SK-N-SH treated with all-trans-retinoic acid at 6 μM for 48 hours (cell line): ENCODE measurements around the gene CCKAR.

Source experiments
- ATAC-seq: fragments of 200-7000 bp; cut with Tn5 transposase; 3 replicates; pipeline ENCODE4 v1.9.1; 2020; ENCODE audit warnings: mild to moderate bottlenecking, moderate library complexity
- ARNTL ChIP-seq: fragments of 450-650 bp; formaldehyde crosslinking; IDR thresholded peaks from 2 replicates; pipeline ENCODE4 v1.5.0; 2020; ENCODE audit warnings: low read depth, mild to moderate bottlenecking, moderate library complexity, borderline replicate concordance
- BACH2 ChIP-seq: fragments of 250-450 bp; sonication (Bioruptor Pico); IDR thresholded peaks from 2 replicates; pipeline ENCODE4 v1.9.0; 2021; ENCODE audit warnings: mild to moderate bottlenecking, borderline replicate concordance
- CREB5 ChIP-seq: fragments of 250-450 bp; sonication (Bioruptor Pico); IDR thresholded peaks from 2 replicates; pipeline ENCODE4 v1.5.1; 2020; ENCODE audit warnings: low read depth, mild to moderate bottlenecking, moderate library complexity
- CSDC2 ChIP-seq: fragments of 250-450 bp; sonication (Bioruptor Pico); IDR thresholded peaks from 2 replicates; pipeline ENCODE4 v1.5.0; 2020; ENCODE audit warnings: mild to moderate bottlenecking, moderate library complexity
- CSRNP3 ChIP-seq: fragments of 250-450 bp; sonication (Bioruptor Pico); IDR thresholded peaks from 2 replicates; pipeline ENCODE4 v1.5.1; 2021; ENCODE audit warnings: mild to moderate bottlenecking, moderate library complexity
- ESRRG ChIP-seq: fragments of 250-450 bp; sonication (Bioruptor Pico); IDR thresholded peaks from 2 replicates; pipeline ENCODE4 v1.6.1; 2021; ENCODE audit warnings: mild to moderate bottlenecking
- GLIS3 ChIP-seq: fragments of 250-450 bp; sonication (Bioruptor Pico); IDR thresholded peaks from 2 replicates; pipeline ENCODE4 v1.5.0; 2020; ENCODE audit warnings: mild to moderate bottlenecking, moderate library complexity
- ISL1 ChIP-seq: fragments of 250-450 bp; sonication (Bioruptor Pico); IDR thresholded peaks from 2 replicates; pipeline ENCODE4 v2.1.2; 2022; ENCODE audit warnings: mild to moderate bottlenecking, moderate library complexity
- OSR1 ChIP-seq: fragments of 250-450 bp; sonication (Bioruptor Pico); IDR thresholded peaks from 2 replicates; pipeline ENCODE4 v1.8.0; 2022; ENCODE audit warnings: moderate library complexity, mild to moderate bottlenecking, inconsistent platforms
- PATZ1 ChIP-seq: fragments of 250-450 bp; sonication (Bioruptor Pico); IDR thresholded peaks from 2 replicates; pipeline ENCODE4 v1.8.0; 2020; ENCODE audit warnings: mild to moderate bottlenecking, moderate library complexity, borderline replicate concordance
- PPARA ChIP-seq: fragments of 250-450 bp; sonication (Bioruptor Pico); IDR thresholded peaks from 2 replicates; pipeline ENCODE4 v1.5.0; 2020; ENCODE audit warnings: mild to moderate bottlenecking, borderline replicate concordance
- SNAI2 ChIP-seq: fragments of 250-450 bp; sonication (Bioruptor Pico); IDR thresholded peaks from 2 replicates; pipeline ENCODE4 v1.5.0; 2020; ENCODE audit warnings: mild to moderate bottlenecking, moderate library complexity
- TCF4 ChIP-seq: fragments of 250-450 bp; sonication (Bioruptor Pico); IDR thresholded peaks from 2 replicates; pipeline ENCODE4 v1.8.0; 2021; ENCODE audit warnings: mild to moderate bottlenecking, moderate library complexity, borderline replicate concordance
- TSHZ2 ChIP-seq: fragments of 250-450 bp; sonication (Bioruptor Pico); IDR thresholded peaks from 2 replicates; pipeline ENCODE4 v1.5.0; 2020; ENCODE audit warnings: mild to moderate bottlenecking, moderate library complexity
- ZC3H10 ChIP-seq: fragments of 250-450 bp; sonication (Bioruptor Pico); IDR thresholded peaks from 2 replicates; pipeline ENCODE4 v1.5.1; 2021; ENCODE audit warnings: mild to moderate bottlenecking, moderate library complexity
- ZFP3 ChIP-seq: fragments of 250-450 bp; sonication (Bioruptor Pico); IDR thresholded peaks from 2 replicates; pipeline ENCODE4 v1.5.0; 2020; ENCODE audit warnings: mild to moderate bottlenecking, moderate library complexity
- ZNF565 ChIP-seq: fragments of 450-650 bp; formaldehyde crosslinking; conservative IDR thresholded peaks from 2 replicates; pipeline ENCODE4 v1.5.0; 2020; ENCODE audit warnings: low read depth, mild to moderate bottlenecking, moderate library complexity
- ZNF70 ChIP-seq: fragments of 450-650 bp; formaldehyde crosslinking; IDR thresholded peaks from 2 replicates; pipeline ENCODE4 v1.5.0; 2020; ENCODE audit warnings: mild to moderate bottlenecking, moderate library complexity
- ZNF8 ChIP-seq: fragments of 450-650 bp; formaldehyde crosslinking; IDR thresholded peaks from 2 replicates; pipeline ENCODE4 v1.5.0; 2020; ENCODE audit warnings: mild to moderate bottlenecking, moderate library complexity

CCKAR gene

DNA sequence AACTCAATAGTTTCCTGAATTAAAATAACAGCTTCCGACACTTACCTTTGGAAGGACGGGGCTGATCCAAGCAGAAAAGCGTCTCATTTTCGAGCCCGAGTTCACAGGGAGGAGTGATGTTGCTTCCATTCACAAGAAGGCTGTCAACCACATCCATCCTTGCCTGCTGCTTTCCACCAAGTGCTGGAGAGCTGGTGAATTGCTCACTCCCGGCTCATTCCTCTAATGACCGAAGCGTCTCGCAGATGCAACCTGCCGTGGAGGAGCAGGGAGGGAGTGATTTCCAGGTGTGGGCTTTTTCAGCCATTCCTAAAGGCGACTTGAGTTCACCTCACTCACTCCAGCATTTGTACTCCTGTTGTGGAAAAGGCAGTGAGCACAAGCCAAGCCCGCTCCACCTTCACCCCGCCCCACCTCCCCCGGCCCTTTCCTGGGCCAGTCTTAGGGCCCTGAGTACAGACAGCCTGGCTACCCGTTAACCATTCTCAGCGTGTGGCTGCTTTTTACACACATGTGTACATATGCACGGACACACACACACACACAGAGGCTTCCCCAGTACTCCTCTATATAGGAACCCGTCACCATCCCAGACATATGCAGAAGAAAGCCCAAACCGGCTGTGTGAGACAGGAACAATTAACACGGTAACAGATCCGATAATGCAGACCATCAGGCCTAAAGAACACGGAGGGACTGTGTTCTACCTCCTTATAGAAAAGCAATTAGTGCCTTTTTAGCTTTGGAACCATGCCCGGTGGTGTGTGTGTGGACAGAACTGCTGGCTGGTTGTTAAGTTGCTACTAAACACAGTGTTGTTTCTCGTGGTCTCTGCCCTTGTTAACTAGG lies at the start of gene CCKAR:
Gene CCKAR, minus strand, starts transcription at position 374 of the 849 bp plus-strand sequence. Its CDS starts 217 bp downstream, at position 157.
- peak; percentile 66 for ATAC-seq
- TF ChIP-seq CSDC2 (no peak), SNAI2 (CRISPR knock-in tag) (no peak), ZFP3 (CRISPR knock-in tag) (no peak), GLIS3 (no peak), BACH2 (CRISPR knock-in tag) (no peak), ZNF70 (CRISPR knock-in tag) (no peak), ZNF8 (CRISPR knock-in tag) (no peak), OSR1 (CRISPR knock-in tag) (no peak)

GRCh38 chr4:26533685-26534084 lies 43.4 kb upstream of the CCKAR start:
- TF ChIP-seq TSHZ2 (CRISPR knock-in tag) = no peak
- no peak for TF ChIP-seq PATZ1 (CRISPR knock-in tag)
- TF ChIP-seq CSDC2 = no peak
- no peak for TF ChIP-seq ZFP3 (CRISPR knock-in tag)
- no peak for TF ChIP-seq ZNF565 (CRISPR knock-in tag)
- no peak for TF ChIP-seq ARNTL (CRISPR knock-in tag)
- no peak for TF ChIP-seq BACH2 (CRISPR knock-in tag)
- no peak for TF ChIP-seq OSR1 (CRISPR knock-in tag)
- TF ChIP-seq CSRNP3 (CRISPR knock-in tag) = no peak
- TF ChIP-seq SNAI2 (CRISPR knock-in tag) = no peak
- no peak for TF ChIP-seq PPARA
- TF ChIP-seq ISL1 = no peak
- no peak for ATAC-seq

DNA sequence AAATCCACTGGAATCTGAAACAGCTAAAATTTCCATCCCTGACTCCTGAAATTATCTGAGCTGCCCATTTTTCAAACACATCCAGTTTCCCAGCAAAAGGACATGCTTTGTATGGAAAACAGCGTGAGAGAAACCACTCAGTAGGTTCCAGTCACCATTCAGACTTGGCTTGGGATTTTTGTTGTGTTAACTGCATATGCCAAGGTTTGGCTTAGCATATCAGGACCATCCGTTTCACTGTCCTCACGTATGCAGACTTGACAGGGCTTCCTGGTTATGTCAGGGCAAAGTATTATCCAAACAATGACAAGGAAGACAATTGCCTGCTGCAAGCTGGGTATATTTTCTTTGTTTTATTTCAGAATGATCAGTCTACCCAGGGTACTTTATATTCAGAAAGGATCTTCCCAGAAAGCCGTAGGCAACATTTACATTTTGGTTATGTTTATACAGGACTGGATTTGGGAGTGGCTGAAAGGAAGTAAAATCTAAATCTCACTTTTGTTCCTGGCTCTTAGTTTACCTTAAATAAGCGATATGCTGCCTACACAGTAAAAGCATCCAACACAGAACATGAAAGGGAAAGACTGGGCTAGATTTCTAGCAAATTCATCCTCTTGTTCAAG lies 41.3 kb upstream of the CCKAR start:
- no peak for TF ChIP-seq ZNF565 (CRISPR knock-in tag)
- no peak for TF ChIP-seq CREB5
- no peak for TF ChIP-seq ZC3H10 (CRISPR knock-in tag)
- ATAC-seq = no peak

DNA sequence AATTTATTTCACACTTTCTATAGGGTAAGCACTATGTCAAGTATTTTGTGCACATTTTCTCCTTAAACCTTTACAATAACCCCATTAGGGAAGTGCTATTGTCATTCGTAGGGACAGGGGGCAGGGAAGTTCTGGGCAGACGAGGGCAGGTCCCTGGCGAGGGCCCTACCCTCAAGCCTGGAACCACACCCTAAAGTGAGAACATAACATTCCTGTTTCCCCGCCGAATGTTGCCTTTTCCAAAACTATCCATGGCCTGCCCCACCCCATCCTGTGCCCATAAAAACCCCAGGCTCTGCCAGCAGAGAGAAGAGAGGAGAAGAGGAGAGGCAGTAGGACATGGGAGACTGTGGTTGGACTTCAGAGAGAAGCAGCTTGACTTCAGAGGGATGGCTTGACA lies 39.8 kb upstream of the CCKAR start:
- ATAC-seq = no peak
- no peak for TF ChIP-seq ESRRG
- TF ChIP-seq TCF4 (CRISPR knock-in tag) = no peak
- no peak for TF ChIP-seq ZNF8 (CRISPR knock-in tag)
- no peak for TF ChIP-seq ZC3H10 (CRISPR knock-in tag)
- TF ChIP-seq CSRNP3 (CRISPR knock-in tag) = no peak
- TF ChIP-seq CSDC2 = no peak
- TF ChIP-seq ZFP3 (CRISPR knock-in tag) = no peak
- no peak for TF ChIP-seq ARNTL (CRISPR knock-in tag)
- TF ChIP-seq GLIS3 = no peak
